ENCODE measurements around the gene LYSET. TPM values are rescaled to one million over a fixed set of nuclear protein-coding genes. Genes with fewer than 3 reads are reported as not detected.

LYSET gene
- total RNA-seq, 4 donors from 2014 or later = 6.3 to 17.7 (median 12.6) TPM

DNA sequence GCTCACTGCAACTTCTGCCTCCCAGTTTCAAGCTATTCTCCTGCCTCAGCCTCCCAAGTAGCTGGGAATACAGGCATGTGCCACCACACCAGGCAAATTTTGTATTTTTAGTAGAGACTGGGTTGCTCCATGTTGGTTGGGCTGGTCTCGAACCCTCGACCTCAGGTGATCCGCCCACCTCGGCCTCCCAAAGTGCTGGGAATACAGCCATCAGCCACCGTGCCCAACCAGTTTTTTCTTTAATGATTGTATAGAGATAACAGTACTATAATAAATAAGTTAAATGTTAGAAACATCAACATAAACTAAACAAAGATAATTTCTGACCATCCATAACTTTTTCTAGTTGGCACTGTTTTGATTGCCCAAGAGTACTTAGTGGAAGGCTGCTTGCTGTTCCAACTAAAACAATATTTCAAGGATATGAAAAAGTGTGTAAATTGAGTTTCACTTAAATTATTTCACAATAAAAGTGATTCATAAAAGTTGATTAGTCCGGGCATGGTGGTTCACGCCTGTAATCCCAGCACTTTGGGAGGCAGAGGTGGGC is 16.1 kb downstream of the LYSET start:
- WGBS, 2 donors = 91 to 96% methylated on average over 7 of the region's 7 CpGs
- DNase-seq = no peak
- H3K27ac ChIP-seq = no peak overlapping the region
- intact Hi-C loops (cut with DNase I) = no loop called here
- H3K36me3 ChIP-seq = no peaks in the 10 kb centered on the region
- peaks cover 5 to 11% of the 10 kb centered on the region in 2 donors for H3K4me1 ChIP-seq
- H3K9me3 ChIP-seq = no peaks in the 10 kb centered on the region
- TF ChIP-seq, protein P1, sequence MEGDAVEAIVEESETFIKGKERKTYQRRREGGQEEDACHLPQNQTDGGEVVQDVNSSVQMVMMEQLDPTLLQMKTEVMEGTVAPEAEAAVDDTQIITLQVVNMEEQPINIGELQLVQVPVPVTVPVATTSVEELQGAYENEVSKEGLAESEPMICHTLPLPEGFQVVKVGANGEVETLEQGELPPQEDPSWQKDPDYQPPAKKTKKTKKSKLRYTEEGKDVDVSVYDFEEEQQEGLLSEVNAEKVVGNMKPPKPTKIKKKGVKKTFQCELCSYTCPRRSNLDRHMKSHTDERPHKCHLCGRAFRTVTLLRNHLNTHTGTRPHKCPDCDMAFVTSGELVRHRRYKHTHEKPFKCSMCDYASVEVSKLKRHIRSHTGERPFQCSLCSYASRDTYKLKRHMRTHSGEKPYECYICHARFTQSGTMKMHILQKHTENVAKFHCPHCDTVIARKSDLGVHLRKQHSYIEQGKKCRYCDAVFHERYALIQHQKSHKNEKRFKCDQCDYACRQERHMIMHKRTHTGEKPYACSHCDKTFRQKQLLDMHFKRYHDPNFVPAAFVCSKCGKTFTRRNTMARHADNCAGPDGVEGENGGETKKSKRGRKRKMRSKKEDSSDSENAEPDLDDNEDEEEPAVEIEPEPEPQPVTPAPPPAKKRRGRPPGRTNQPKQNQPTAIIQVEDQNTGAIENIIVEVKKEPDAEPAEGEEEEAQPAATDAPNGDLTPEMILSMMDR (IDR thresholded peaks at IDR 0.05) = no peak
- no peak for TF ChIP-seq POLR2A (IDR thresholded peaks at IDR 0.05)
- H3K27me3 ChIP-seq = no peaks in the 10 kb centered on the region
- H3K4me3 ChIP-seq (replicated peaks in 1 of 3) = no peak overlapping the region

DNA sequence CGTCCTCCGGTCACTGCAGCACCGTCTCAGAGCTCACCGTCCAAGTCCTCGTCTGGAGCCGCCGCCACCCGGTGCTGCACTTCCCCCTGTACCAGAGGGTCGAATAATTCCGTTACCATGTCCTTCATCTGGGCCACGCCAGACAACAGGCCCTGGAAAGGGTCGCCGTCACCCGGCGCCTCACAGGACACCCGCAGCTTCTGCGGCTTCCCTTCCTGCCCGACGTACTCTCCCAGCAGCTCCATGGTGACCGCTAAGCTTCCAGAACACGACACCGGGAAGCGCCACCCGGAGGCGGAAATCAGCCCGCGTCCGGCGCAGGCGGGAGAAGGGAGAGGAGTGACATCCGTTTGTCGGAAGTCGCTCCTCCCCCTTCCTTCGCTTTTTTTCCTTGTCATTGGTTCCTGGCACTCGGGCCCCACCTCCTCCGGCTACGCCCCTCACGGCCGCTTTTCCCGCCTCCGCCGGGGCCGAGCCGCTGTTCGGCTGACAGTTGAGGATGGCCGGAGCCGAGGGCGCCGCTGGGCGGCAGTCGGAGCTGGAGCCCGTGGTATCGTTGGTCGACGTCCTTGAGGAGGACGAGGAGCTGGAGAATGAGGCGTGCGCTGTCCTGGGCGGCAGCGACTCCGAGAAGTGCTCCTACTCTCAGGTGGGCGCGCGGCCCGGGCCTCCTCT is 21.8 kb downstream of the LYSET start, which contains the start of the genes GON7 and UBR7:
GON7 (minus strand) TSS at position 273 of the 675 bp plus-strand sequence; CDS start at position 245, 28 bp downstream.
UBR7 (plus strand) TSS at position 464 of the 675 bp plus-strand sequence; CDS start at position 500, 36 bp downstream.
- Histone ChIP-seq H3K27ac (peak within 1 kb of the TSS; percentile 12 to 64 (median 54)), H3K4me3 (replicated peaks in 1 of 3) (peak within 1 kb of the TSS; percentile 75 to 87 (median 83)), H3K27me3 (no peaks in the 10 kb centered on the region), H3K9me3 (no peaks in the 10 kb centered on the region), H3K36me3 (peaks cover 2 to 9% of the 10 kb centered on the region in 2 donors), H3K4me1 (peaks cover 12 to 15% of the 10 kb centered on the region in 2 donors)
- intact Hi-C loops (cut with DNase I) = no loop called here
- DNase-seq = peak; percentile 96
- peak in 1 of 2 donors; percentile 77 for TF ChIP-seq POLR2A (IDR thresholded peaks at IDR 0.05)
- TF ChIP-seq, protein P1 (IDR thresholded peaks at IDR 0.05) = peak in 4 of 6 experiments; percentile 5 to 34 (median 27)
- 0% methylated on average over 27 to 35 of the region's 65 CpGs for WGBS, 2 donors

DNA sequence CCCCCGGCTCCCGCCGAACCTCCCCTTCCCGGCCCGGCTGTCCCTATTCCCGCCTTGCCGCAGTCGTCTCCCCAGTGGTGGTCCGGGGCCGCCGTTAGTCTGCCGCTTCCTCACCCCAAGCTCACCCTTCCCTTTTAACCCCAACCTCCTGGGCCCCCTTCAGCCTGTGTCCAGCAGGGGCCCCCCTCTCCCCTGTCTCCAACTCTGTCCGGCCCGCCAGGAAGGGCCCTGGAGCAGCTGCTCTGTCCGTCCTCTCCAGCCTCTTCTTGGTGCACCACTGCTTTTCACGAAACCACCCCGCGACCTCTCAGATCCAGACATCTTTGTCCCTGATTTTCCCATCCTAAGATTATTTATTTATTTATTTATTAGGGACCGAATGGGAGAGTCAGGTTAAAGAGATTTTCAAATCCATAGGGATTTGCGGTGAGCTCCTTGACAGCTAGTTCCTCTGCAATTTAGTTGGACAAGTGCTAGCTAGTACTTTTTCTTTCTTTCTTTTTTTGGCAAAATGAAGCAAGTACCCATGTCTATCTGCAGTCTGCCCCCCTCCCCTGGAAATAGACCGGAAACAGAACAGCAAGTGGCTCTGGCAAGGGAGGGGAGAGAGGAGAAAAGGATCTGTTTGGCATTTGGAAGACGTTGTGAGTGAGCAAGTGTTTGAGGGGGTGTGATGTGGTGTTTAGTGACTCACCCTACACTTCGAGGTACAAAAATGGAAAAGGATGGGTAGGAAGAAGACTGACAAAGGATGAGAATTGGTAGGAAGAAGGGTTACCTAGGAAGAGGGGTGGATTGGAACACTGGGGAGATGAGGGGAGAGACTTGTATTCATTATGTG is 22.6 kb downstream of the LYSET start:
- H3K4me3 ChIP-seq (replicated peaks in 1 of 3) = peak overlapping the region; percentile 42 to 87 (median 75)
- H3K36me3 ChIP-seq = peaks cover 8 to 9% of the 10 kb centered on the region in 2 donors
- intact Hi-C loops (cut with DNase I) = no loop called here
- peaks cover 12 to 15% of the 10 kb centered on the region in 2 donors for H3K4me1 ChIP-seq
- no peaks in the 10 kb centered on the region for H3K27me3 ChIP-seq
- H3K27ac ChIP-seq = peak overlapping the region in 2 of 3 donors; percentile 28 to 55
- TF ChIP-seq, protein P1 (IDR thresholded peaks at IDR 0.05) = peak in 4 of 6 experiments; percentile 1 to 50 (median 38)
- no peak for TF ChIP-seq POLR2A (IDR thresholded peaks at IDR 0.05)
- 1% methylated on average over 23 of the region's 23 CpGs for WGBS, 2 donors
- DNase-seq = peak; percentile 52 to 57
- no peaks in the 10 kb centered on the region for H3K9me3 ChIP-seq

DNA sequence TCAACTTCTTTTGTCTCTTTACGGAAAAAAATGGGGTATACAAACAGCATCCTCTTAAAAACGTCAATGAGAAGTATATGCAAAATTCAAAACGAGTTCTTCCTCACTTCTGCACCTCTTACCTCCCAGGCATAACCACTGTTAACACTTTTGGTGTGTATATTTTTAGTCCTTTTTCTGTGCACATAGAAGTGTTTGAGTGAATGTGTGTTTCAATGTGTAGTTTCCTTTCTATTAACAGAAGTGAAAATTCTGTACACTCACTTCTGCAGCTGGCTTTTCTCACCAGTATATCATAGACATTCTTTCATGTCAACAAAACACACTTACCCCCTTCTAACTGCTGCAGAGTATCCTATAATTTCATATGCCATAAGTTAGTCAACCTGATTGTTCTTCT is 27.3 kb downstream of the LYSET start:
- Histone ChIP-seq H3K27me3 (no peaks in the 10 kb centered on the region), H3K4me1 (peaks cover 4 to 6% of the 10 kb centered on the region in 2 donors), H3K4me3 (replicated peaks in 1 of 3) (no peak overlapping the region), H3K27ac (no peak overlapping the region), H3K9me3 (no peaks in the 10 kb centered on the region), H3K36me3 (peaks cover 25 to 47% of the 10 kb centered on the region in 2 donors)
- no peak for TF ChIP-seq POLR2A (IDR thresholded peaks at IDR 0.05)
- TF ChIP-seq, protein P1 (IDR thresholded peaks at IDR 0.05) = no peak
- DNase-seq = no peak
- intact Hi-C loops (cut with DNase I) = no loop called here
- 85 to 87% methylated on average over 3 of the region's 3 CpGs for WGBS, 2 donors

Data from thyroid gland (tissue), 4 donors.